ENCODE measurements around the gene LDB3. TPM values are rescaled to one million over a fixed set of nuclear protein-coding genes. Genes with fewer than 3 reads are reported as not detected.

The LDB3 gene
- total and polyA plus RNA-seq, 2 of the 8 experiments (the other 6 are each of a cell fraction or from before 2014, with no cell fraction given), result 0.20 to 0.43 TPM

DNA sequence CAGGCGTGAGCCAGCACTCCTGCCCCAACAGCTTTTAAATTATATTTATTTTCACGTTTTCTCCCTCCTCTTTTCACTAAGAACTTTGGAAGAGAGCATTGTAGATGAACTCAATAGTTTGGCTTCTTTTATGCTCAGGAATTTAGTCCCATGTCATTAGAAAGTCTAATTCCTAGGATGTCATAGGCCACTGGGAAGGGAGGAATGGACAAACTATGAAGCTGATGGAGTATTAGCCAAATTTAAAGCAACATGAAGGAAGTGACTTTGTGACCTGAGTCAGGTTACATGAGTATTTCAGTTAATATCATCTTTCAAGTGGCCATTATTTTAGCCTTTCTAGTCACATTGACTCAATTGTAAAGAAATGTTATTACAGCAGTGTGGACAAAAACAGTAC, 32.0 kb upstream of the LDB3 start (continued):
- TF ChIP-seq CTBP2 (IDR thresholded peaks at IDR 0.05; ENCODE audit: borderline replicate concordance, insufficient read depth, insufficient read length, low read length) (no peak), SIRT6 (IDR thresholded peaks at IDR 0.05; ENCODE audit: low read length) (no peak), BRCA1 (IDR thresholded peaks at IDR 0.05; ENCODE audit: low read depth, low read length) (no peak), TCF12 (IDR thresholded peaks at IDR 0.05; ENCODE audit: low read depth, low read length) (no peak), MAFK (IDR thresholded peaks at IDR 0.05; ENCODE audit: low read depth, low read length) (no peak), HDAC6 (IDR thresholded peaks at IDR 0.05; ENCODE audit: low read depth, low read length) (no peak), RXRA (IDR thresholded peaks at IDR 0.05; ENCODE audit: insufficient read depth, low read depth, low read length) (no peak)
- TF ChIP-seq, protein P1, sequence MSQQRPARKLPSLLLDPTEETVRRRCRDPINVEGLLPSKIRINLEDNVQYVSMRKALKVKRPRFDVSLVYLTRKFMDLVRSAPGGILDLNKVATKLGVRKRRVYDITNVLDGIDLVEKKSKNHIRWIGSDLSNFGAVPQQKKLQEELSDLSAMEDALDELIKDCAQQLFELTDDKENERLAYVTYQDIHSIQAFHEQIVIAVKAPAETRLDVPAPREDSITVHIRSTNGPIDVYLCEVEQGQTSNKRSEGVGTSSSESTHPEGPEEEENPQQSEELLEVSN (IDR thresholded peaks at IDR 0.05), result no peak

Measured in H1 (cell line).